DND-41 (cell line): ENCODE measurements around the gene VEGFA.

ENCODE experiments used
- ATAC-seq: fragments of 200-7000 bp; cut with Tn5 transposase; 3 replicates; pipeline ENCODE4 v1.9.1; 2021; ENCODE audit warnings: low read depth; ENCODE audit not compliant: insufficient read depth
- DNase-seq: peaks from one replicate; pipeline ENCODE4 v3.0.0-alpha.2; 2020
- H2AFZ ChIP-seq: 2 replicates; pipeline ENCODE4 v1.6.0; 2012; ENCODE audit warnings: low read depth, low read length
- H3K27ac ChIP-seq: 2 replicates; pipeline ENCODE4 v1.5.1; 2012; ENCODE audit warnings: low read length, inconsistent platforms
- H3K27me3 ChIP-seq: fragments of 200-600 bp; sonication (generic); 2 replicates; pipeline ENCODE4 v1.6.0; 2012; ENCODE audit warnings: low read length, mild to moderate bottlenecking, inconsistent platforms; ENCODE audit not compliant: insufficient read depth, poor library complexity
- H3K36me3 ChIP-seq: 2 replicates; pipeline ENCODE4 v1.5.1; 2012; ENCODE audit warnings: low read length, inconsistent platforms; ENCODE audit not compliant: insufficient read depth
- H3K4me1 ChIP-seq: 2 replicates; pipeline ENCODE4 v1.5.1; 2012; ENCODE audit warnings: mild to moderate bottlenecking, low read length; ENCODE audit not compliant: insufficient read depth
- H3K4me2 ChIP-seq: 2 replicates; pipeline ENCODE4 v1.6.0; 2012; ENCODE audit warnings: mild to moderate bottlenecking, moderate library complexity, low read length, inconsistent platforms; ENCODE audit not compliant: insufficient read depth
- H3K4me3 ChIP-seq, 2 experiments: fragments of 200-600 bp in 1 of 2; shearing (Covaris generic) in 1 of 2; 2 replicates each; pipeline ENCODE4 v1.5.1; 2012 to 2016; ENCODE audit warnings: inconsistent platforms in 2 of 2, low read length in 2 of 2, mild to moderate bottlenecking in 2 of 2, low read depth in 1 of 2, moderate library complexity in 1 of 2
- H3K79me2 ChIP-seq: 2 replicates; pipeline ENCODE4 v1.6.0; 2012; ENCODE audit warnings: low read length, inconsistent platforms; ENCODE audit not compliant: insufficient read depth
- H3K9ac ChIP-seq: 2 replicates; pipeline ENCODE4 v1.6.0; 2012; ENCODE audit warnings: low read depth, mild to moderate bottlenecking, inconsistent platforms, low read length, moderate library complexity
- H3K9me3 ChIP-seq: 2 replicates; pipeline ENCODE4 v1.5.1; 2012; ENCODE audit warnings: low read length, moderate library complexity, mild to moderate bottlenecking, inconsistent platforms; ENCODE audit not compliant: insufficient read depth, severe bottlenecking
- H4K20me1 ChIP-seq: 2 replicates; pipeline ENCODE4 v1.6.0; 2012; ENCODE audit warnings: low read length; ENCODE audit not compliant: insufficient read depth
- EZH2 ChIP-seq: IDR thresholded peaks from 3 replicates; pipeline ENCODE4 v1.6.1; 2012; ENCODE audit warnings: borderline replicate concordance, low read depth, mild to moderate bottlenecking, moderate library complexity, low read length, inconsistent platforms; ENCODE audit not compliant: severe bottlenecking
- TF ChIP-seq, protein P1 (sequence below): IDR thresholded peaks from 2 replicates; pipeline ENCODE4 v1.5.1; 2012; ENCODE audit warnings: borderline replicate concordance, low read length, moderate library complexity, mild to moderate bottlenecking; ENCODE audit not compliant: poor library complexity, severe bottlenecking; ENCODE audit errors: extremely low read depth

The VEGFA gene

DNA sequence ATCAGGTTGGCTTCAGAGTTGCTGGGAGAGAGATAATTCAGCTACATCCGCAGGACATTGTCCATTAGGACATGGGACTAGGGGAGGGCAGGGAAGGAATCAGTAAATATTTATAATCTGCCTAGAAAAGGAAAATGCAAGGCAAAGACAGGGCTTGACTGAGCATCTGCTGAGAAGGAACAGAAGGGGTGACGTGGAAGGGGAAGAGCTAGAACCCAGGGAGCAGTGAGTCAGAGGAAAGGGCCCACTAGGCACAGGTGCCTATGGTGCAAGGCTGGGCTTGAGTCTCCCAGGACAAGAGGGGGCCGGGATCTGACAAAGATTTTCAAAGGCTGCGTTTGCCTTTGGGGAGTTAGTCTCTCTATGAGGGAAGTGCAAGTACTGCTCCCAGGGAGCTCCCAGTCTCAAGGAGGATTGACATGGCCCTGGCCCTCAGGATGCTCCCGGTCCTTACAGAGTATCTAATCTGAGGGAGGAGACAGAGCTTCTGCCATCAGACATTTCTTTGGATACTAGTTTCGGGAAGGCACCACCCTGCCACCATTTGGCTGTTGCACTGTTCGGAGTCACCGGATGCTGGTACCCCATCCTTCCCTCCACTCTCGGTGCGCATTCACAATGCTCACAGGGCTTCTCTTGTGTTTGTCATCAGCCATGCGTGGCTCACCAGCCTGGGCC, 21.9 kb downstream of the VEGFA start:
- ATAC-seq (no peak), DNase-seq (no peak)
- H3K9me3 ChIP-seq: no peaks in the 10 kb centered on the region
- no peak overlapping the region for H3K4me3 ChIP-seq
- no peaks in the 10 kb centered on the region for H3K79me2 ChIP-seq
- H3K27ac ChIP-seq: no peak overlapping the region
- peaks cover 3% of the 10 kb centered on the region; the same call in 1 of the 2 replicates for H4K20me1 ChIP-seq
- peaks cover 7% of the 10 kb centered on the region for H3K27me3 ChIP-seq
- TF ChIP-seq, protein P1, sequence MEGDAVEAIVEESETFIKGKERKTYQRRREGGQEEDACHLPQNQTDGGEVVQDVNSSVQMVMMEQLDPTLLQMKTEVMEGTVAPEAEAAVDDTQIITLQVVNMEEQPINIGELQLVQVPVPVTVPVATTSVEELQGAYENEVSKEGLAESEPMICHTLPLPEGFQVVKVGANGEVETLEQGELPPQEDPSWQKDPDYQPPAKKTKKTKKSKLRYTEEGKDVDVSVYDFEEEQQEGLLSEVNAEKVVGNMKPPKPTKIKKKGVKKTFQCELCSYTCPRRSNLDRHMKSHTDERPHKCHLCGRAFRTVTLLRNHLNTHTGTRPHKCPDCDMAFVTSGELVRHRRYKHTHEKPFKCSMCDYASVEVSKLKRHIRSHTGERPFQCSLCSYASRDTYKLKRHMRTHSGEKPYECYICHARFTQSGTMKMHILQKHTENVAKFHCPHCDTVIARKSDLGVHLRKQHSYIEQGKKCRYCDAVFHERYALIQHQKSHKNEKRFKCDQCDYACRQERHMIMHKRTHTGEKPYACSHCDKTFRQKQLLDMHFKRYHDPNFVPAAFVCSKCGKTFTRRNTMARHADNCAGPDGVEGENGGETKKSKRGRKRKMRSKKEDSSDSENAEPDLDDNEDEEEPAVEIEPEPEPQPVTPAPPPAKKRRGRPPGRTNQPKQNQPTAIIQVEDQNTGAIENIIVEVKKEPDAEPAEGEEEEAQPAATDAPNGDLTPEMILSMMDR: no peak
- no peak for TF ChIP-seq EZH2
- H3K4me1 ChIP-seq: no peaks in the 10 kb centered on the region
- H3K4me2 ChIP-seq: no peak overlapping the region
- H3K36me3 ChIP-seq: no peaks in the 10 kb centered on the region
- no peak overlapping the region for H3K9ac ChIP-seq
- no peak overlapping the region for H2AFZ ChIP-seq

DNA sequence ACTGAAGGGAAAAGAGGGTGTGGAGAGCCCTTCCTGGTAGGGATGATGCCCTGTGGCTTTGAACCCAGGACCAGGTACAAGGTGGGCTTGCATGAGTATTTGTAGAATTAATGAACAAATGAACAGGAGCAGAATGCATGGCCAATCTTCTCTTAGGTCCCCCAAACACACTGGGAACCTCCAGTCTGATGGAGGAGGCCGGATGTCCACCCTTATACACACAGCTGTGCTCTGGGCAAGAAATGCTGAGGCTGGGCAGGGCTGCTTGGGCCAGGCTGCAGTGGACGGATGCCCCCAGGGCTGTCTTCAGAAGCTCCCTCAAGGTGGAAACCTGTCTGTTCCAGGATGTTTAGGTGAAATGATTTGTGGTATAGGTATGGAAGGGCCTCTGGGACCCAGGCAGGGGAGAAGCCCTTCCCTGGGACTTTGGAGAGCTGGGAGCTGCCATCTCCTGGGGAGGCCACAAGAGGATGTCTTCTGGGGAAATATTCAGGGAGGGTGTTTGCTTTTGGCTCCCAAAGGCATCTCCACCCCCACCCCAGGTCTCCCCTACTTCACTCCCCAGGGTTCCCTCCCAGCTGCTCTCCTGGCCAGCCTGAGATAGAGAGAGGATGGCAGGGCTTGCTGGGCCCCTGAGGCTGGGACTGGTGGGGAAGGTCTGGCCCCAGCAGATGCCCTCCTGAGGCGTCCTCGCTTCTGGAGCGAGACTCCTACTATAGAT, 23.3 kb downstream of the VEGFA start:
- ATAC-seq (no peak), DNase-seq (no peak)
- Histone ChIP-seq H3K36me3 (no peaks in the 10 kb centered on the region), H4K20me1 (peaks cover 3% of the 10 kb centered on the region; the same call in 1 of the 2 replicates), H3K9ac (no peak overlapping the region), H3K4me3 (no peak overlapping the region), H3K4me1 (no peaks in the 10 kb centered on the region), H3K27ac (no peak overlapping the region), H2AFZ (no peak overlapping the region), H3K79me2 (no peaks in the 10 kb centered on the region), H3K9me3 (no peaks in the 10 kb centered on the region), H3K4me2 (no peak overlapping the region), H3K27me3 (peaks cover 7% of the 10 kb centered on the region)
- TF ChIP-seq, protein P1: no peak
- no peak for TF ChIP-seq EZH2

GRCh38 chr6:43793875-43794242, 23.8 kb downstream of the VEGFA start:
- Histone ChIP-seq H3K9ac (no peak overlapping the region), H3K36me3 (no peaks in the 10 kb centered on the region), H3K27ac (no peak overlapping the region), H3K27me3 (peaks cover 7% of the 10 kb centered on the region), H3K4me2 (no peak overlapping the region), H2AFZ (no peak overlapping the region), H3K9me3 (no peaks in the 10 kb centered on the region), H3K79me2 (no peaks in the 10 kb centered on the region), H3K4me3 (no peak overlapping the region), H4K20me1 (peaks cover 3% of the 10 kb centered on the region; the same call in 1 of the 2 replicates), H3K4me1 (no peaks in the 10 kb centered on the region)
- TF ChIP-seq, protein P1: no peak
- no peak for TF ChIP-seq EZH2
- no peak for ATAC-seq
- DNase-seq: no peak
